HG02588 (cell line): ENCODE results near the gene KRT73.
"Not testable (repeated sequence)": the region's sequence is repeated elsewhere in the genome, so short reads cannot be mapped to it uniquely, and the experiment has no call there.

Source experiments
- ATAC-seq: cut with Tn5 transposase; IDR thresholded peaks from one replicate; pipeline ENCODE4 v1.9.1; 2021; ENCODE audit warnings: mild to moderate bottlenecking, moderate library complexity; ENCODE audit not compliant: unreplicated experiment

Gene KRT73

DNA sequence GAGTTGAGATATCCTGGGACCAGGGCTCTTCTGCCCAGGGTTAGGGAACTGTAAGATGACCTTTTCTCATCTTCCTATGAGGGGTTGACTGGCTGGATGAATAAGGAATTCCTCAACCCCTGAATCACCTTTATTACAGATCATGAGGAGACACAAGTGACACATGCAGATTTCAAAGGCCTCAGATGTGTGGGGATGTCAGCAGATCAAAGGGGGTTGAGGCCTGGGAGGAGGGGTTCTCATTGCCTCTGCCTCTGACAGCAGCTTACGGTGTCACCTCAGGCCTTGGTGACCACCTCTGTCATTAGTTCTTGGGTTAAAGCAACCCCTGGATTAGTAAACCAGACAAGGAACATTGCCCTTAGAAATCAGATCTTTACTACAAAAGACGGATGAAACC is 15.0 kb downstream of the KRT73 start:
- ATAC-seq: no peak

DNA sequence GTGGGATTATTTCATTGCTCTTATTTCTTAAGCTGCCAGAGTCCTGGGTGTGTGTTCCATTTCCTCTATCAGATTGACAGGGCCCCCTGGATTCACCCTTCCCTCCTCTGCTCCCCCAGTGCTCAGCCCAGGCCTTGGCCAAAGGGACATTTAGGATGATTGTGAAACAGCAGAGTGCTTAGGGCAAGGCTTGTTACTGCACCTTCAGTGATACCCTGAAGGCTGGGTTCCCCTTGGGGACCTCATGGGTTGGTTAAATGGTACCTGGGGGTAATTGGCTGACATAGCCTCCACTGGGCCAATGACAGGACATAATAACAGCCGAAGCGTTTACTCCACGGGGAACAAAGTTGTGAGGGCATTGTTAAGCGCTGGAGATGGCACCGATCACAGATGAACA is 15.8 kb downstream of the KRT73 start:
- no peak for ATAC-seq

DNA sequence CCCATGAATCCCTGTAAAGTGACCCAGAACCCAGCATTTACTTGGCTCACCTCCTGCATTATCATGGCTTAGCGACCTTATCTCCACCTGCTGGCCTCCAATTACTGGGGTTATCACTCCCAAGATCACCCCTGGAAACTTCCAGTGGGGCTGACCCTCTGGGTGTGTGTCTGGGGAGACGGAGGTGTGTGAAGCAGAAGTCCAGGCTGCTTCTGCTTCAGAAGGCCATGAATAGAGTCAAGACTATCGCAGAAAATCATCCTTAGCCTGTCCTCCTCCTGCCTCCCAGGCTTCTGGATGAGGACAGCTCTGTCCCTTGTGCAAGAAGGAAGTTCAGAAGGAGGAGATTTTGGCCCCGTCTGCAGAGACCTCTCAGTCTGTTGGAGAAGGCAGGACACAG is 16.7 kb downstream of the KRT73 start:
- ATAC-seq: no peak

DNA sequence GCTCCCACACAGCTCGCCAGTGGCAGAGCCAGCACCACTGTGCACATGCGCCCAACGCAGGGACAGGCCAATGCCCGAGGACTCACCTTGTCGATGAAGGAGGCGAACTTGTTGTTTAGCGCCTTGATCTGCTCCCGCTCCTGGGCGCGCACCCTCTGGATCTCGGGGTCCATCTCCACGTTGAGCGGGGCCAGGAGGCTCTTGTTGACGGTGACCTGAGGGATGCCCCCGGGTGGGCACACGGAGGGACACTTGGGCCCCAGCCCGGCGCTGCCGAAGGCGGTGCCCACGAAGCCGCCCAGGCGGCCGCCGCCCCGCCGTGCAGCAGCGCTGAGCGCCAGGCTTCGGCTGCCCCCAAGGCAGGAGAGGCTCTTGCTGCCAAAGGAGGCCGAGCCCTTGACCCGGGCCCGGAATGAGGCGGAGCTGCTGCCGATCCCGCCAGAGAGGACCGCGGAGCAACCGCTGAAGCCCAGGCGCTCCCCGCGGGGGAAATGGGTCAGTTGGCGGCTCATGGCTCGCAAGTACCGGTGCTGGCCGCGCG is 17.3 kb downstream of the KRT73 start, which contains the start of gene KRT72:
Gene KRT72 (minus strand): TSS at position 523 of the 541 bp plus-strand sequence. CDS start 11 bp downstream, at position 512.
- ATAC-seq: no peak

GRCh38 chr12:52600475-52600874 is 17.9 kb downstream of the KRT73 start:
- ATAC-seq: no peak

DNA sequence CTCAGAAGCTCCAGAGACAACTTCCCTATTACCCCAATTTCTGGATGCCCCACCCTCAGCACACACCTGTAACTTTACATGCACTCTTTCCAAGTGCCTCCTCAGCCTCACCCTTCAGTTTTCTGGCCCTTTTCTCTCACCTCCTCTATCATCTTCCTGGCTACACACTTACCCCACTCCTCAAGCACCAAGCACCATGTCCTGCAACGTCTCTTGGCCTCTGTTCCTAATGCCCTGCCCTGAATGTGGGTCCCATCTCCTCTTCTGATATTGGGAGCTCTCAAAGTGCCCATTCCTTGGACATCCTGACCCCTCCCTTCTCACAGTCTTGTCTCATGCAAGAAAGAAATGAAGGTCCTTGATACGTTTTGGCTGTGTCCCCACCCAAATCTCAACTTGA is 18.3 kb downstream of the KRT73 start:
- ATAC-seq: no peak

- no peak for ATAC-seq
Measured at GRCh38 chr12:52598966-52599365, 19.4 kb downstream of the KRT73 start.

- ATAC-seq: not testable (repeated sequence)
Measured at GRCh38 chr12:52594237-52594636, 24.1 kb downstream of the KRT73 start.

- ATAC-seq: no peak
Measured at GRCh38 chr12:52591521-52591920, 26.8 kb downstream of the KRT73 start.

GRCh38 chr12:52590021-52590420 is 28.3 kb downstream of the KRT73 start:
- ATAC-seq: no peak

GRCh38 chr12:52587563-52587962 is 30.8 kb downstream of the KRT73 start:
- no peak for ATAC-seq

GRCh38 chr12:52585946-52586345 is 32.4 kb downstream of the KRT73 start:
- no peak for ATAC-seq

DNA sequence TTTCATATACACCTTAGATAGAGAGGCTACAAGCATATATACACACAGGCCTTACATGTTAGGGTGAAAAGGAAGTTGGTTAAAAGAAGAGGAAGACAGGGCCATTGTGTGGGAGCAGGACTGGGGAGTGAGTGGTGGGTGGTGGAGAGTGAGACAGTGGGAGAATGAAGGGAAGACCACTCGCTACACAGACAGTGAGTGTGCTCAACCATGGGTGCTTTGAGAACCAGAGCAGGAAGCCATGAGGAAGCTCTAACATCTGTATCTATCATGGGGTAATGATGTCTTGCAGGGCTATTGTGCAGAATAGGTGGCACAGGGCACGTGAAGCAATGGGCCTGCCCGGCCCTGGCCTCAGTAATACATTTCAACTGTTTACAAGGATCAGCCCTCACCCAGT is 33.3 kb downstream of the KRT73 start:
- ATAC-seq: no peak

DNA sequence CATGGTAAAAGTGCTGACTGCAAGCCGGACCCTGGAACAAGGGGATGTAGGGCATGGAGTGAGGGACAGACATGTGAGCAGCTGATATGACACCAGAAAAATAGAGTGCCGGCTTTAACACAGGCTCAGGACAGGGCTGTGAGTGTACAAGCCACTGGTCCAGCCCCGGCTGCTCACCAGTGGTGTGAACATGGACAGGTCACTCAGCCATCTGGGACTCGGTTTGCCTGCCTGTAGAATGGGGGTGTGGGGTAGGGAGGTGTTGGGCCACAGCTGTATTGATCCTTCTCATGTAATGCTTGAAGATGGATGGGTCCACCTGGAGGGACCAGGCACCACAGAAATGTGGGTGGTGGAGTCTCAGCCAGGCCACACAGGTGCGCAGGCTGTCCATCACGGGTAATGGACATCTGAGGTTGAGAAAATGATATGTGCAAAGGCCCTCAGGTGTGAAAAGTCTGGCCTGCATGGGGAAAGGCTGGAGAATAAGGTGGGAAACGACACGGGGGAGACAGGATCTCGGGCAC is 34.1 kb downstream of the KRT73 start:
- no peak for ATAC-seq

DNA sequence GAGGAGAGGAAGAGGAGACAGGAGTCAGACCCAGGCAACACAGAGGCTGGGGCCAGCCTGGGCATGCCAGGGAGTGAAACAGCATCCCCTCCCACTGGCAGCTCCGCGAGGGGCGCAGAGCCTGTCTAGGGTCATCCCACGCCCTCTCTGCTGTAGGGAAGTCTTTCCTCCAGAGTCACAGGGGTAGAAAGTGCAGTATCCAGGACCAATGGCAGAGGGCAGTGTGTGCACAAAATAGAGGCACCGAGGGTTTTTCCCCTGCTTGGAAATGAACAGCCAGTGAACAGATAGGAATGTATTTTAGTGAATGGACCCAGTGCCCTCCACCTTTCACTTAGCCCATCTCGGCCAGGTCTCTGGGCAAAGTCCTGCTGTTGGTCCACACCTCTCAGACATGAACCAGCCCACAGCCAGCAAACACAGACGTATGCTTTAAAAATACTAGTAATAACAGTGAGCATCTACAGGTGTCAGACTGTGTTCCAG is 35.3 kb downstream of the KRT73 start:
- no peak for ATAC-seq

GRCh38 chr12:52582486-52582885 is 35.9 kb downstream of the KRT73 start:
- ATAC-seq: no peak

GRCh38 chr12:52581481-52581880 is 36.9 kb downstream of the KRT73 start:
- no peak for ATAC-seq

DNA sequence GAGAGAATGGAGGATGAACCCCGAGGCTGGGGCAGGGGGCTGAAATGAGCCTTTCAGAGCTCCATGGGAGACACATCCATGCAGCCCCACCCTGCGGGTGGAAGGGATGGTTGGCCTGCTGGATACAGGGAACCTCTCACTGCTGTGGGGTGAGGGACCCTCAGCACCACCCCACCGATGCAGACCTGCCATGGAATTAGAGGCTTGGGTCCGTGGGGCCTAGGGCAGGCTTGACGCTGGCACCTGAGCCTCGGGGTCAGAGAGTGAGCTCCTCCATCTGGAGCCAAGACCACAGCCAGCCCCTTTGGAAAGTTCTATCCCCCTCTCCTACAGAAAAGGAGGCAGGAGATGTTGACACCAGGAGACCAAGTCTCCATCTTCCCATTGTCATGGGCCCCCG is 37.3 kb downstream of the KRT73 start:
- ATAC-seq: no peak

GRCh38 chr12:52580496-52580895 is 37.9 kb downstream of the KRT73 start:
- ATAC-seq: no peak

DNA sequence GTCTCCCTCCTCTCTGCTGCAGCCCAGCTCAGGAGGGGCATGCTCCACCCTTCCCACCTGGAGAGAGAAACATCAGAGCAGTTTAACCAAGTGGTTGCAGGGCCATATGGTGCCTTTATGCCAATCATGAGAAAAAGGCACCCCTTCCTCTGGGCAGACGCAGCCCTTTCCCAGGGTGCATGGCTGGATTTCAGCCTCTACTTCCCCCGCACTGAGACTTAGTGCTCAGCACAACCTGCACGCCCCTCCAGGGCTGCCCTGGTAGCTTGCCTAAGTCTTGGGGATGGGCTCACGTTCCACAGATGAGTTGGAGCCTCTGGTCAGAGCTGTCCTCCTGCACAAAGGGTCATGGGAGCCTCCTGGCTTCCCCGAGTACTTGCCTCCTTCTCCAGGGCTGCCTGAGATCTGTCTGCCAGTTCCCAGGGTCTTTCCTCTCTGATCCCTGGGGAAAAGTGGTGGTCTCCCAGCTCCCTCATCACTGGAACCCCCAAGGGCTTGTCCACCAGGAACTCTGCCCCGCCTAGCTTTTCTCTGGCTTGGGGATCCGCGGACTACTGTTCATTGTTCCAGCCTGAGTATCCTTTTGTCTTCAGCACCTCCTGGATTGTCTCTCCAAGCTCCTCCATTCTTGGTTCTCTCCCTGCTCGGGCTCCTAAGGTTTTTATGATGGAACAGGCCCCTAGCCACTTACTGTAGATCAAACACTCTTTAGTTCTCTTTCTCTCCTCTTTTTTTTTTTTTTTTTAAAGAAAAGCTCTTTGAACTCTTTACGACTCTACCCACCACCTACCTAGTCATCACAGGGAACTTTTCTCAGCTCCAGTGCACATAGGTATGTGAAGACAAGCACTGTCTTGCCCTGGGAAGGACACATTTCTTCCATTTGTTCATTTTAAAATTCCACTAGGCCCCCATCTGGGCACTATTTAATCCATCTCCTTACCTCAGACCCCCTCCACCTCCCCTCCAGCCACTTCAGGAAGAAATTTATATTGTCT is 38.6 kb downstream of the KRT73 start:
- ATAC-seq: no peak

DNA sequence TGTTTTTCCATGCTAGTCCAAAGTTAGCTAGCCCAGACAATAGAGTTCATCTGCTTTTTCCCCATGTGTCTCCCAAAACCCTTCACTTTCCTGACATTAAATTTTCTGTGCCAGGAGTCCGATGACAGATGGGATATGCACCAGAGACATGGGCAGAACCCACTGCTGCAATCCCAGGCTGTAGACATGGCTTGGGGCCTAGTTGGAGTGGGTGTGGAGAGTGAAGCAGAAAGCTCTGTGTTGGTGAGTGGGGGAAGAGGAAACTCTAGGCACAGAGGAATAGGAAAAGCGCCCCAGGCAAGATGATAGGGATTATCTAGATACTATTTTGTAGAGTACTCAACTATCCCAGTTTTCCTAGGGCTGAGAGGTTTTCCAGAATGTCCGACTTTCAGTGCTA is 39.9 kb downstream of the KRT73 start:
- no peak for ATAC-seq

DNA sequence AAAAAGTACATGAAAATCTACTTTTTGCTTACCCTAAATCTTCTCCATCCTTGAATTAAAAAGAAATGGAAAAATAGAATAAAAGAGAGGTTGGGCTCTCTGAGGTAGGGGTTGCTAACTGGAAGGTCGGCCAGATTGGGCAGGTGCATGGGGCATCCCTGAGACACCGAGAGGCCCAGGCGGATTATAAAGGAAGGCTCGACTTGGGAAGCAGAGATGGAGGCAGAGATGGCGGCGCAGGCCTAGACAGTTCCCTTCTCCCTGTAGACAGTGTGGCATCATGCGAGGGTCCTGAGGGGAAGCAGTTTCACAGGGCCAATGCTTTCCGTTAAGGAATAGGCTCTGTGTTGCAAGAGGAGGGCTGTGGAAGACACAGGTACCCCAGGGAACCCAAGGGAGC is 41.0 kb downstream of the KRT73 start:
- ATAC-seq: no peak
